Measurements from ENCODE around the gene KSR2. TPM values are rescaled to one million over a fixed set of nuclear protein-coding genes. Genes with fewer than 3 reads are reported as not detected.

KSR2 gene
- total and polyA plus RNA-seq, 2 of the 13 experiments (the other 11 are each of a cell fraction or from before 2014, with no cell fraction given), result 0.02 TPM; not detected in 1

- ATAC-seq, result no peak
- TF ChIP-seq ELF1 (CRISPR knock-in tag; IDR thresholded peaks at IDR 0.05), result no peak
- TF ChIP-seq ZNF224 (CRISPR knock-in tag; IDR thresholded peaks at IDR 0.05), result no peak
- TF ChIP-seq IKZF1 (IDR thresholded peaks at IDR 0.05), result no peak
- TF ChIP-seq EZH2 (conservative IDR thresholded peaks at IDR 0.05; ENCODE audit: low read depth, low read length), result no peak
- no peak for TF ChIP-seq HOXA7 (CRISPR knock-in tag; IDR thresholded peaks at IDR 0.05)
- no peak for TF ChIP-seq GLI4 (CRISPR knock-in tag; IDR thresholded peaks at IDR 0.05; ENCODE audit: borderline replicate concordance)
- TF ChIP-seq PLSCR1 (CRISPR knock-in tag; IDR thresholded peaks at IDR 0.05; ENCODE audit: borderline replicate concordance), result no peak
- no peak for TF ChIP-seq ZMYM4 (CRISPR knock-in tag; IDR thresholded peaks at IDR 0.05)
- intact Hi-C loops (cut with micrococcal nuclease; ENCODE audit: unreplicated experiment) (no loop called here), in situ Hi-C loops (cut with HindIII; ENCODE audit: extremely low pct_ligation_motif_present, low pct_unique_long_range_greater_than_20kb) (no loop called here)
- 47% methylated on average over 5 of the region's 5 CpGs for WGBS (ENCODE audit: low lambda C conversion rate)
- Histone ChIP-seq H3K27me3 (ENCODE audit: control insufficient read depth in 1 of 2, insufficient read depth in 2 of 2, low read length in 2 of 2) (peaks cover 0 to 4% of the 10 kb centered on the region in 2 experiments; a peak in 2 of 5 replicates), H3K79me2 (ENCODE audit: insufficient read depth, low read length) (no peaks in the 10 kb centered on the region), H3K4me2 (ENCODE audit: low read depth, low read length) (no peak overlapping the region), H3K9ac (ENCODE audit: insufficient read depth, low read depth, low read length) (no peak overlapping the region), H3K27ac (ENCODE audit: extremely low read length, insufficient read depth, low read length) (no peak overlapping the region), H3K4me1 (ENCODE audit: insufficient read depth, low read length) (no peaks in the 10 kb centered on the region), H4K20me1 (ENCODE audit: insufficient read depth, low read length) (no peaks in the 10 kb centered on the region), H3K9me3 (ENCODE audit: low read length) (no peaks in the 10 kb centered on the region), H3K4me3 (replicated peaks in 1 of 3; ENCODE audit: insufficient read depth in 1 of 3, low read depth in 2 of 3, low read length in 3 of 3) (no peak overlapping the region), H3K36me3 (replicated peaks in 1 of 2; ENCODE audit: control insufficient read depth in 1 of 2, insufficient read depth in 2 of 2, low read length in 2 of 2) (no peaks in the 10 kb centered on the region), H2AFZ (ENCODE audit: low read length) (no peak overlapping the region)
- no peak for FAIRE-seq
- DNase-seq (ENCODE audit: low spot score), result no peak
- CTCF ChIA-PET (ENCODE audit: low intra/inter-chr PET ratio, low total read pairs), result no interaction called here
- POLR2A ChIA-PET, result no interaction called here
- no TSS peak for BruUV-seq (replicated peaks)
Observed at GRCh38 chr12:117483501-117483900, 485.3 kb downstream of the KSR2 start.

GRCh38 chr12:117481470-117481869 is 487.3 kb downstream of the KSR2 start:
- Histone ChIP-seq H4K20me1 (ENCODE audit: insufficient read depth, low read length) (no peaks in the 10 kb centered on the region), H3K27ac (ENCODE audit: extremely low read length, insufficient read depth, low read length) (no peak overlapping the region), H2AFZ (ENCODE audit: low read length) (no peak overlapping the region), H3K9ac (ENCODE audit: insufficient read depth, low read depth, low read length) (no peak overlapping the region), H3K36me3 (replicated peaks in 1 of 2; ENCODE audit: control insufficient read depth in 1 of 2, insufficient read depth in 2 of 2, low read length in 2 of 2) (no peaks in the 10 kb centered on the region), H3K4me3 (replicated peaks in 1 of 3; ENCODE audit: insufficient read depth in 1 of 3, low read depth in 2 of 3, low read length in 3 of 3) (no peak overlapping the region), H3K9me3 (ENCODE audit: low read length) (no peaks in the 10 kb centered on the region), H3K4me2 (ENCODE audit: low read depth, low read length) (no peak overlapping the region), H3K4me1 (ENCODE audit: insufficient read depth, low read length) (no peaks in the 10 kb centered on the region), H3K27me3 (ENCODE audit: control insufficient read depth in 1 of 2, insufficient read depth in 2 of 2, low read length in 2 of 2) (peaks cover 0 to 4% of the 10 kb centered on the region in 2 experiments; a peak in 2 of 5 replicates), H3K79me2 (ENCODE audit: insufficient read depth, low read length) (no peaks in the 10 kb centered on the region)
- CTCF ChIA-PET (ENCODE audit: low intra/inter-chr PET ratio, low total read pairs), result no interaction called here
- DNase-seq (ENCODE audit: low spot score) (no peak), FAIRE-seq (no peak), ATAC-seq (no peak)
- intact Hi-C loops (cut with micrococcal nuclease; ENCODE audit: unreplicated experiment) (no loop called here), in situ Hi-C loops (cut with HindIII; ENCODE audit: extremely low pct_ligation_motif_present, low pct_unique_long_range_greater_than_20kb) (no loop called here)
- WGBS (ENCODE audit: low lambda C conversion rate), result 0% methylated on average over 1 of the region's 1 CpG
- no TSS peak for BruUV-seq (replicated peaks)
- POLR2A ChIA-PET, result no interaction called here
- TF ChIP-seq SIN3A (IDR thresholded peaks at IDR 0.05; ENCODE audit: borderline replicate concordance, low read depth, low read length) (no peak), EEA1 (CRISPR knock-in tag; IDR thresholded peaks at IDR 0.05; ENCODE audit: borderline replicate concordance) (no peak), CSRNP1 (CRISPR knock-in tag; IDR thresholded peaks at IDR 0.05) (no peak), ATAD3A (CRISPR knock-in tag; IDR thresholded peaks at IDR 0.05) (no peak), BATF2 (CRISPR knock-in tag; IDR thresholded peaks at IDR 0.05) (no peak), DR1 (CRISPR knock-in tag; IDR thresholded peaks at IDR 0.05) (no peak)

All from HepG2 (cell line).